ENCODE data around the gene EDARADD.
"Not testable (repeated sequence)": the region's sequence is repeated elsewhere in the genome, so short reads cannot be mapped to it uniquely, and the experiment has no call there.

The EDARADD gene

DNA sequence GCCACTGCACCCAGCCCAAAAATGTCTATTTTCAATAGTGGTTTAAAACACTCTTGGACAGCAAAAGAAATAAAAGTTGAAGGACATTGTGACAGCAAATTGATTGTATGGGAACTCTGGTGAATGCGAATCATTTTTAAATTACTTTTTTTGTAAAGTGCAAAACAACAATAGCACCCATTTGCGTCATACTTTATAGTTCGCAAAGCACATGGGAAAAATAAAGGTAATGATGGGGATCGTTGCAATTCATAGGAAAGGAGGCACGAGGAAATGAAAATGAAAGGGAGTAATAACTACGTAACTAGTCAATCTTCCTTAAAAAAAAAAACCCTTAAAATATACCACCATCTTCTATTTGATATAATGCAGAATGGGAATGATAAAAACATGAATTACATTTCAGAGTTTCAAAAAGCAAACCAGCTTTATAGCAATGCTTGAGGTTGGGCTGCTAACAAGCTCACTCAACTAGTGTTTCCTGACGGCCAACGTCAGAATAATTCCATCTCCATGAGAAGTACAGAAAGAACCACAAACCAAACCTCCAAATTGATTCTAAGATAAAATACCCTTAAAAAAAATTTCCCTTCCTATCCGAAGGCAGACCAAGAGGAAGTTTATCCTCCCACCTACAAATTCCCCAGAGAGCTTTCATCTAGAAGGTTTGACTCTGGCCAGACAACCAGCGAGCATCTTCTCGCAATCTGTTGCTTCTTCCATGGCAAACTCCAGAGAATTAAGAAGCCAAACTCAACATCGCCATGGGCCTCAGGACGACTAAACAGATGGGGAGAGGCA lies at the start of gene EDARADD:
Gene EDARADD (plus strand): TSS at position 606 of the 801 bp plus-strand sequence. CDS start 159 bp downstream, at position 765.
- DNase-seq = no peak

DNA sequence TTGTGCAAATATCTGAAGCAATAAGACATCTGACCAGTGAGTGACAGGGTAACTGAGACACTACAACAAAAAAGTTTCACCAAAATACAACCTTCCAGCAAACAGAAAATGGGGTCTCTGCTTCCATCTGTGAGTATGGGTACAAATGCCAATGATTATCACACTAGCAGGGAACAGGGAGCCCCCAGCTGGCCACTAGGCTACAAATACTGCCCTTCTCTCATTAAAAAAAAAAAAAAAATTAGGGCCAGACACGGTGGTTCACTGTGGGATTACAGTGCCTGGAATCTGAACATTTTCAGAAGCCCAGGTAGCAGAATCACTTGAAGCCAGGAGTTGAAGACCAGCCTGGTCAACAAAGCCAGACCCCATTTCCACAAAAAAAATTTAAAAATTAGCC lies 48.4 kb upstream of the EDARADD start:
- ATAC-seq (no peak), DNase-seq (no peak)
- Mint-ChIP-seq H3K4me3 (no peak overlapping the region), H3K27ac (no peak overlapping the region), H3K4me1 (no peaks in the 10 kb centered on the region), H3K9me3 (no peaks in the 10 kb centered on the region), H3K27me3 (peaks cover 21% of the 10 kb centered on the region)

More for the DNA sequence above, at the start of gene EDARADD:
- H3K4me3 Mint-ChIP-seq = peak within 1 kb of the TSS; percentile 88 to 89
- peak within 1 kb of the TSS; percentile 6 to 86 for H3K27ac Mint-ChIP-seq
- H3K27me3 Mint-ChIP-seq = peaks cover 76% of the 10 kb centered on the region
- no peaks in the 10 kb centered on the region for H3K9me3 Mint-ChIP-seq
- ATAC-seq = no peak
- peaks cover 22% of the 10 kb centered on the region for H3K4me1 Mint-ChIP-seq

DNA sequence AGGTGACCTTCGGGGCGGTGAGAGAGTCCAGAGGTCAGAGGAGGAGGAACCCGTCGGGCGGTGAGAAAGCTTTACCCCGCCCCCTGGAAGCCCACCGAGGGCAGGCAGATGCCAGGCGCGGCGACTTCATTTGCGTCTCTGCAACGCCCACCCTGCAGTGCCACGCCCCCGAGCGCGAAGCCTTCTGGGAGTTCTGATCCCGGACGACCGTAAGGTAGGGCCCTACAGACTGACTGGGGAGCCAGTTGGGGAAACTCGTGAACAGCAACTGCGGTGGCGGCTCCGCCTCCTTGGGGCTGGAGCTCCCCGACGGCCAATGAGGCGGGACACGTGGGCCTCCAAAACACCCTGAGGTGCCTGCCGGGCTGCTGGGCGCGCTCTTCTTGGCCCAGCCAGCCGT lies 46.0 kb upstream of the EDARADD start:
- no peak for DNase-seq
- H3K27ac Mint-ChIP-seq = no peak overlapping the region
- no peak overlapping the region for H3K4me3 Mint-ChIP-seq
- no peaks in the 10 kb centered on the region for H3K4me1 Mint-ChIP-seq
- no peak for ATAC-seq
- H3K27me3 Mint-ChIP-seq = peaks cover 21% of the 10 kb centered on the region
- H3K9me3 Mint-ChIP-seq = no peaks in the 10 kb centered on the region

DNA sequence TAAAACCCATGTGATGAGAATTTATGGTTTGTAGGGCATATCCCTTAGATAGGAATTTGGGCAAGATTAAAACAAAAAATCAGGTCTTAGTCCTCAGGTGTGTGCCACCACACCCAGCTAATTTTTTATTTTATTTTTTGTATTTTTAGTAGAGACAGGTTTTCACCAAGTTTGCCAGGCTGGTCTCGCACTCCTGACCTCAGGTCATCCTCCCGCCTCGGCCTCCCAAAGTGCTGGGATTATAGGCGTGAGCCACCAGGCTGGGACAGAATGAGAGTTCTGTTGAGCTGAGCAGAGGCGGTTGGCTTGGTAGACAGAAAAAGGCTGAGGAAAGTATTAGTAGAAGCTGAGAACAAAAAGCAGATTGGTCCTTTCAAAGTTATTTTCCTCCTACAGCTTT lies 43.8 kb upstream of the EDARADD start:
- peaks cover 21% of the 10 kb centered on the region for H3K27me3 Mint-ChIP-seq
- ATAC-seq = no peak
- H3K4me1 Mint-ChIP-seq = no peaks in the 10 kb centered on the region
- DNase-seq = no peak
- no peak overlapping the region for H3K27ac Mint-ChIP-seq
- no peaks in the 10 kb centered on the region for H3K9me3 Mint-ChIP-seq
- H3K4me3 Mint-ChIP-seq = no peak overlapping the region

DNA sequence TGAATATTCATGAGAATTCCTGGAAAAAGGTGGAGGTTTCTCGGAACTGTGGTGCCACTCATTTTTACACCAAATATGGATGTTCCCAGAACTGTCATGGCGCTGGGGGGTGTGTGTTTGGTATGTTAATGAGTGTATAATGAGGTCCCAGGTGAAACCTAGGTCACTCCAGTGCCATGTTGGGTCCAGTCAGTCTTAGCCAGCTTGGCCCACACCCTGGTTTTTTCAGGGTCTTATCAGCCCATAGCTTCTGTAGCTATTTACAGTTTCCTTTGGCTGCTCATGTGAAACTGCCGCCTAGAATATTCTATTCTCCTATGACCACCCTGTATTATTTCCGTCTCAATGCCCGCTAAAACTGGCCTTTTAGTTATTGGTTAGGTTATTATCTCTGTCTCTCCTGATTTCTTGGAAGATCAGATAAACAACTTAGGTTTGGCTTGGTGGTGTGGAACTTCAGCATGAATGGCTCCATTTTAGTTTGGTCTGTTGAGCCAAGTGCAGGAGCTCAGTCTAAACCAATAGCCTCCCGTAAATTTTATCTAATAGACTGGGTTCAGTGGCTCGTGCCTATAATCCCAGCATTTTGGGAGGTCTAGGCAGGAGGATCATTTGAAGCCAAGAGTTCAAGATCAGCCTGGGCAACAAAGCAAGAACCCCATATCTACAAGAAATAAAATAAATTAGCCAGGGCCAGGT lies 42.1 kb upstream of the EDARADD start:
- DNase-seq = no peak
- Mint-ChIP-seq H3K27ac (no peak overlapping the region), H3K4me1 (no peaks in the 10 kb centered on the region), H3K9me3 (no peaks in the 10 kb centered on the region), H3K4me3 (no peak overlapping the region), H3K27me3 (peaks cover 21% of the 10 kb centered on the region)
- ATAC-seq = no peak

DNA sequence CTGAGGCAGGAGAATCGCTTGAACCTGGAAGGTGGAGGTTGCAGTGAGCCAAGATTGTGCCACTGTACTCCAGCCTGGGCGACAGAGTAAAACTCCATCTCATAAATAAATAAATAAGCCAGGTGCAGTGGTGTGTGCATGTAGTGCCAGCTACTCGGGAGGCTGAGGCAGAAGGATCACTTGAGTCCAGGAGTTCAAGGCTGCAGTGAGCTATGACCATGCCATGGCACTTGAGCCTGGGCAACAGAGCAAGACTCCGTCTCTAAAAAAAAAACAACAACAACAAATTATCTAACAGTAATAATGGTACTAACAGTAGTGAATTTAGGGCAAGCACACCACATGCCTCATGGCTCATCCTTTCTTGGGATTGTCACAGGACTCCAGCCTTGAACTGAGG lies 41.3 kb upstream of the EDARADD start:
- not testable (repeated sequence) for H3K9me3 Mint-ChIP-seq, ATAC-seq, H3K27ac Mint-ChIP-seq, H3K4me3 Mint-ChIP-seq, H3K4me1 Mint-ChIP-seq, DNase-seq
- H3K27me3 Mint-ChIP-seq = peaks cover 21% of the 10 kb centered on the region

DNA sequence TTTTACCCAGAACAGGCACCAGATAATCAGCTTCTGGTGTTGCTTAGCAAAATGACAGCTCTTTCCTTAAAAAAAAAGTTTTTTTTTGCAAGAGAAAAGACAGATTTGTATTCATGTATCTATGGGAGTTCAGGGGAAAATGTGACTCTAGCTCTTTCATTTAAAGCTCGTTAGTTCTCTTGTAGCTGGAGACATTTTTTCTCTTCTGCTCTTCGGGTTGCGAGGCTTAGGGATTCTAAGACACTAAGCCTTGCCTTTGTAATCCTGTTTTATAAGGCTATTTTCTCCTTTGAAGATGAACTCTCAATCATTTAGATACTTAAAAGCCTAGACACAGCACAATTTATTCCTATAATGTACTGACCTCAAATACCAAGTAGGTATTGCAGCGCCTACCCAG lies 40.3 kb upstream of the EDARADD start:
- H3K27ac Mint-ChIP-seq = no peak overlapping the region
- H3K4me3 Mint-ChIP-seq = no peak overlapping the region
- no peaks in the 10 kb centered on the region for H3K4me1 Mint-ChIP-seq
- no peak for DNase-seq
- peaks cover 8 to 16% of the 10 kb centered on the region in 2 donors for H3K9me3 Mint-ChIP-seq
- ATAC-seq = no peak
- peaks cover 17% of the 10 kb centered on the region for H3K27me3 Mint-ChIP-seq

DNA sequence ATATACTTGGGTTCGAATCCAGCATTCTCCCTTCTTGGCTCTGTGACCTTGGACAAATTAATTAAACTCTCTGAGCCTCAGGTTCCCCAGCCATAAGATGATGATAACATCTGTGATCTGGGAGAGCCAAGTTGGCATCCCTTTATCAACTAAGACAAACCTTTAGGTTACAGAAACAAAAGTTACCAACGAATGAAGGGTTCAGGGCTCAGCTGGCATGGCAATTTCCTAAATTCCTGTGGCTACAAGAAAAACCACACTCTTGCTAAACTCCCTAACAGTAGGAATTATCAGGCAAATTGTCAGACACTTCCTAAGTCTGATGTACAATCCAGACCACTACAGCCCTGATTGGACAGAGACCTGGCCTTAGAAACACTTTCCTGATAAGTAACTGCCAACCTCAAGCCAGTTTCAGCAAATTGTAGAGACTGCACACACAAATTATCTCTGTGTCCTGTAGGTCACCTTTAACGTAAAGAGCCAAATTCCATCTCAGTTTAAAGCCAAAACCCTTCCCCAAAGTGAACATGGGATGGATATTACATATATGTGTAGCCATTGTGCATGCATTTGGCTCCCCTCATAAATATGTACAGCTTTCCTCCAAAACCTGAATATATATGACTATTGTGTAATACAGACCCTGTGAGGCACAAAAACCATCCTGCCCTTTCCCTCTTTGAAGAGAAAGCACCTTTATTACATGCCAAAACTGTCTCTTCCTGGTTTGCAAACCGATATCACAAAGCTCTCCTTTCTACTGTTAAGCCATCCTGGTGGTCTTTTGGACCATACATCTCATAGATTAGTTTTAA lies 39.5 kb upstream of the EDARADD start:
- ATAC-seq (no peak), DNase-seq (no peak)
- Mint-ChIP-seq H3K4me3 (no peak overlapping the region), H3K27me3 (peaks cover 9% of the 10 kb centered on the region), H3K4me1 (no peaks in the 10 kb centered on the region), H3K9me3 (peaks cover 9 to 23% of the 10 kb centered on the region in 2 donors), H3K27ac (no peak overlapping the region)

DNA sequence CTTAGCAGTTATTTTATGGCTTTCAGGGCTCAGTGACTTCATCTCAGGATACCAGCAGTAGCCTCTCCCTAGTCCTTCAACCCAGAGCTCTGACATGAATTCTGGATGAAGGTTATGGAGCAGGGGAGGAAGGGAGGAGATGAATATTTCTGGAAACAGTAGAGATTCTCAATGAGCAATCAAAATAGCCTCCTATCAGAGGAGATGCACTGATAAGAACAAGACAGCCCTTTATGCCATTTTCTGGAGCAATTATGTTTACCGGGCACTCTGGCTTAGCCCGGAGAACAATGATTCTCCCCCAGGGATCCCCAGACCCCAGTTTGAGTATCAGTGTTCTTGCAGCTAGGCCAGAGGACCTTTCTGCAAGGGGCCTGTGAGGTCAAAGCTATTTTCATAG lies 37.9 kb upstream of the EDARADD start:
- Mint-ChIP-seq H3K9me3 (peaks cover 9 to 23% of the 10 kb centered on the region in 2 donors), H3K4me3 (no peak overlapping the region), H3K27me3 (no peaks in the 10 kb centered on the region), H3K27ac (no peak overlapping the region), H3K4me1 (no peaks in the 10 kb centered on the region)
- DNase-seq (no peak), ATAC-seq (no peak)

DNA sequence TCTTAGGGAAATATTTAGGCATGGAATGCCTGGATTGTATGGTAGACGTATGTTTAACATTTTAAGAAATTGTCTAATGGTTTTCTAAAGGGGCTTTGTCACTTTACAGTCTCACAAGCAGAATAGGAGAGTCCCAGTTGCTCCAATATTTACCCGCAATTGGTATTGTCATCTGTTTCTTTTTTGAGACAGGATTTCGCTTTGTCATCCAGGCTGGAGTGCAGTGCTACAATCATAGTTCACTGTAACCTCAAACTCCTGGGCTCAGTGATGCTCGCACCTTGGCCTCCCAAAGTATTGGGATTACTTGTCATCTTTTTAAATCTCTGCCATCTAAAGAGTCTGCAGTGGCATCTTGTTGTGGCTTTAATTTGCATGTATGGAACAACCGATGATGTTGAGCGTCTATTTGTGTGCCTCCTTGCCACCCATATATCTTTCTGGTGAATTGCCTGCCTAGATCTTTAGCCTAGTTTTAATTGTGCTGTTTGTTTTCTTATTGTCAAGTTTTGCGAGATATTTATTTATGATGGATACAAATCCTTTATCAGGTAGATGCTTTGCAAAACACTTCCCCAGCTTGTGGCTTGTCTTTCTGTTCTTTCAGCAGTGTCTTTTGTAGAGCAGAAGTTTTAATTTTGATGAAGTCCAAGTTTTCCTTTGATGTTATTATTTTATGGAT lies 32.0 kb upstream of the EDARADD start:
- no peak for DNase-seq
- Mint-ChIP-seq H3K27ac (no peak overlapping the region), H3K27me3 (peaks cover 8% of the 10 kb centered on the region), H3K4me1 (no peaks in the 10 kb centered on the region), H3K4me3 (no peak overlapping the region), H3K9me3 (peaks cover 9 to 23% of the 10 kb centered on the region in 2 donors)
- no peak for ATAC-seq

DNA sequence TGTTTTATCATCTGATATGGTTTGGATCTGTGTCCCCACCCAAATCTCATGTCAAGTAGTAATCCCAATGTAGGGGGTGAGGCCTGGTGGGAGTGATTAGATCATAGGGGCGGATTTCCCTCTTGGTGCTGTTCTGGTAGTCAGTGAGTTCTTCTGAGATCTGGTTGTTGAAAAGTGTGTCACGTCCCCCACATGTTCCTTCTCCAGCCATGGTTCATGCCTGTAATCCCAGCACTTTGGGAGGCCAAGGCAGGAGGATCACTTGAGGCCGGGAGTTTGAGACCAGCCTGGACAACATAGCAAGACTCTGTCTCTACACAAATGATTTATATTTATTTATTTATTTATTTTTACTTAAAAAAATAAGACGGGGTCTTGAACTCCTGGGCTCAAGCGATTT lies 30.8 kb upstream of the EDARADD start:
- no peak overlapping the region for H3K27ac Mint-ChIP-seq
- H3K4me1 Mint-ChIP-seq = no peaks in the 10 kb centered on the region
- peaks cover 8% of the 10 kb centered on the region for H3K27me3 Mint-ChIP-seq
- H3K4me3 Mint-ChIP-seq = no peak overlapping the region
- ATAC-seq (no peak), DNase-seq (no peak)
- H3K9me3 Mint-ChIP-seq = peaks cover 7 to 12% of the 10 kb centered on the region in 2 donors

DNA sequence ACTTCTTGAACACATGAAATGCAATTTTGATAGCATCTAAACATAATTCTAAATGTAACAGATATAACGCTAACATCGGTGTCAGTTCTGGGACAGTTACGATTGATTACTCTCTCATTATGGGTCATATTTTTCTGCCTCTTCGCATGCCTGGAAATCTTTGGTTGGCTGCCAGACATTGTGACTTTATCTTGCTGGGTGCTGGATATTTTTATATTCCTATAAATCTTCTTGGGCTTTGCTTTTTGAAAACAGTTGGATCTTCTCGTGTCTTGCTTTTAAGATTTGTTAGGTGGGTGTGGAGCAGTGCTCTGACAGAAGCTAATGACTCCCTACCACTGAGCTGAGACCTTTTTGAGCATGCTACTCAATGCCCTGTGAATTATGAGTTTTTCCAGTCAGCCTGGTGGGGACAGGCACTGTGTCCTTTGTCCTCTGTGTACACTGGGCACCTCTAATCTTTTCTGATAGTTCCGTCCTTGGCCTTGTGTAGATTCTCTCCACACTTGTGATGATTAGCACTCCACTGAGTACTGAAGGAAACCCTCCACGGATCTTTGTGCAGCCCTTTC lies 28.0 kb upstream of the EDARADD start:
- Mint-ChIP-seq H3K9me3 (no peaks in the 10 kb centered on the region), H3K4me3 (no peak overlapping the region), H3K4me1 (no peaks in the 10 kb centered on the region), H3K27ac (no peak overlapping the region), H3K27me3 (peaks cover 8% of the 10 kb centered on the region)
- ATAC-seq = no peak
- DNase-seq = no peak

DNA sequence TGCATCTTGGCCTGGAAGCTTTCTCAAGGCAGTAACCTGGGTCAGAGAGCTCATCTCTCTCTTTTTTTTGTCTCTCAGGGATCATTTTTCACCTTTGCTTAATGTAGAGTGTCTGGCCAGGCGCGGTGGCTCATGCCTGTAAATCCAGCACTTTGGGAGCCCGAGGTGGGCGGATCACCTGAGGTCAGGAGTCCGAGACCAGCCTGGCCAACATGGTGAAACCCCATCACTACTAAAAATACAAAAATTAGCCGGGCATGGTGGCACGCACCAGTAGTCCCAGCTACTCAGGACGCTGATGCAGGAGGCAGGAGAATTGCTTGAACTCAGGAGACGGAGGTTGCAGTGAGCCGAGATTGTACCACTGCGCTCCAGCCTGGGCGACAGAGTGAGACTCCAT lies 27.4 kb upstream of the EDARADD start:
- DNase-seq, ATAC-seq, H3K27me3 Mint-ChIP-seq, H3K4me1 Mint-ChIP-seq, H3K27ac Mint-ChIP-seq, H3K4me3 Mint-ChIP-seq, H3K9me3 Mint-ChIP-seq: not testable (repeated sequence)

DNA sequence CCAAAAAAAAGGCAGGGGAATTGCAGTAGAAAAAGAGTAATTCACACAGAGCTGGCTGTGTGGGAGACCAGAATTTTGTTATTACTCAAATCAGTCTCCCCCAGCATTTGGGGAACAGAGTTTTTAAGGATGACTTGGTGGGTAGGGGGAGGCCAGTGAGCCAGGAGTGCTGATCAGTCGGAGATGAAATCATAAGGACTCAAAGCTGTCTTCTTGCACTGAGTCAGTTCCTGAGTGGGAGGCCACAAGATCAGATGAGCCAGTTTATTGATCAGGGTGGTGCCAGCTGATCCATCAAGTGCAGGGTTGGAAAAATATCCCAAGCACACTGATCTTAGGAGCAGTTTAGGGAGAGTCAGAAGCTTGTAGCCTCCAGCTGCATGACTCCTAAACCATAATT lies 23.7 kb upstream of the EDARADD start:
- peaks cover 8% of the 10 kb centered on the region for H3K27me3 Mint-ChIP-seq
- no peak for ATAC-seq
- DNase-seq = no peak
- no peak overlapping the region for H3K4me3 Mint-ChIP-seq
- no peak overlapping the region for H3K27ac Mint-ChIP-seq
- H3K4me1 Mint-ChIP-seq = no peaks in the 10 kb centered on the region
- no peaks in the 10 kb centered on the region for H3K9me3 Mint-ChIP-seq

DNA sequence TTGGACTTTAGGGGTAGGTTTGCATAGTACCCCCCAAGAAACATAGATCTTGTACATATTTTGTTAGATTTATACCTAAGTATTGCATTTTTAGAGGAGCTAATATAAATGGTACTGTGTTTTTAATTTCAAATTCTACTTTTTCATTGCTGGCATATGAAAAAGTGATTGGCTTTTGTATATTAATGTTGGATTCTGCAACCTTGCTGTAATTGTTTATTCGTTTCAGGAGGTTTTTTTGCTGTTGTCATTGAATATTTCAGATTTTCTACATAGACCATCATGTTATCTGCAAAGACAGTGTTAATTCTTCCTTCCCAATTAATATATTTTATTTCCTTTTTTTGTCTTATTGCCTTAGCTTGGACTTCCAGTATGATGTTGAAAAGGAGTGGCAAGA lies 23.0 kb upstream of the EDARADD start:
- no peak for ATAC-seq
- H3K27ac Mint-ChIP-seq = no peak overlapping the region
- no peaks in the 10 kb centered on the region for H3K9me3 Mint-ChIP-seq

More for the DNA sequence above, 23.0 kb upstream of the EDARADD start:
- no peak for DNase-seq
- Mint-ChIP-seq H3K4me1 (no peaks in the 10 kb centered on the region), H3K4me3 (no peak overlapping the region), H3K27me3 (peaks cover 6% of the 10 kb centered on the region)
